ENCODE results near the gene PHACTR1. TPM values are rescaled to one million over a fixed set of nuclear protein-coding genes. Genes with fewer than 3 reads are reported as not detected.

Gene PHACTR1
- polyA plus RNA-seq, 3 donors: 6.1 to 26.9 (median 7.6) TPM

DNA sequence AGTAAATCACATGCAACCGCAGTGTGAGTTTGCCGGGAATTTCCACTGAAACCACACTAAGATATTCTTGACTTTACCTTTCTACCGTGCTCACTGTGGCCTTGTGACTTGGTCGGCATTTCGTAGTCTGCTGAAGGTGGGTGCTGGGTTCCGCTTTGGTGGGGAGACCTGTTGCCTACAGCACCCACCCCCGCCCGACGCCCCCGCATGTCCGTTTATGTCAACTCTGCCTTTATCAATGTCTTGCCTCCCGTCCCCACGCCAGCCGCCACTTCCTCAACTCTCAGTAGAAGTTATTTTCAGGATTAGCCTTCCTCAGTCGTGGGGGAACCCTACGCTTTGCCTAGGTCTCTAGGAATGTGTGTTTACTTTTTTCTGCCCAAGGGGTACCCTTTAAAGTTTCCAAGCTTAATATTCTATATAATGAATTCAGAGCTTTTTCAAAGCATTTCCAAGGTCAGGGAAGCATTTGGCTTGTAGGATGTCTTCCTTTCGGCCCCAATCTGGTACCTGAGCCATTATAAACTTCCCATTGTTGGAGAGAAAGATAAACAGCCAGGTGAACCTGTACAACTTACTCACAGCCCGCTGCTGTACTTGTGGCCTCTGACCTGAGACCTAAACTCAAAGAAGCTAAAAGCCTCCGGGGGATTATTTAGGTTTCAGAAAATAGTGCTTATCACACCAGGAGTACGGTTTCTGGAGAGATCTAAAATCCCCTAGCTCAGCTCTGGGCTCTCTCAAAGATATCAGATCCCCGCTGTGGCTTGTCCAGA, 557.6 kb downstream of the PHACTR1 start:
- WGBS (ENCODE audit: insufficient coverage): 3% methylated on average over 6 of the region's 21 CpGs
- H3K27ac Mint-ChIP-seq: peak overlapping the region; percentile 92 to 99 (median 99)
- H3K4me3 Mint-ChIP-seq: peak overlapping the region; percentile 93 to 94
- H3K9me3 Mint-ChIP-seq: peaks cover 0 to 2% (median 0%) of the 10 kb centered on the region in 7 donors
- H3K4me1 ChIP-seq (ENCODE audit: control insufficient read depth in 1 of 2, insufficient read depth in 2 of 2, low read length in 2 of 2): peaks cover 59 to 63% of the 10 kb centered on the region in 2 donors
- H3K27me3 Mint-ChIP-seq (ENCODE audit: low read depth in 3 of 3): peaks cover 0 to 2% (median 0%) of the 10 kb centered on the region in 3 donors
- H3K4me2 ChIP-seq (replicated peaks; ENCODE audit: extremely low read depth, low read length, poor library complexity, severe bottlenecking): peak overlapping the region; percentile 86
- H3K36me3 ChIP-seq (replicated peaks in 1 of 2; ENCODE audit: control insufficient read depth in 1 of 2, insufficient read depth in 2 of 2, low read length in 2 of 2): peaks cover 4 to 13% of the 10 kb centered on the region in 2 donors
- peak overlapping the region; percentile 46 to 100 (median 74) for H3K4me3 ChIP-seq (replicated peaks in 1 of 3; ENCODE audit: low read depth in 2 of 3, low read length in 3 of 3)
- peaks cover 19 to 24% of the 10 kb centered on the region in 2 donors for H3K36me3 Mint-ChIP-seq
- no peaks in the 10 kb centered on the region for H3K27me3 ChIP-seq (ENCODE audit: control insufficient read depth in 2 of 2, insufficient read depth in 2 of 2, low read length in 2 of 2)
- H4K20me1 ChIP-seq (ENCODE audit: insufficient read depth, low read length): no peaks in the 10 kb centered on the region
- TF ChIP-seq, protein P1, sequence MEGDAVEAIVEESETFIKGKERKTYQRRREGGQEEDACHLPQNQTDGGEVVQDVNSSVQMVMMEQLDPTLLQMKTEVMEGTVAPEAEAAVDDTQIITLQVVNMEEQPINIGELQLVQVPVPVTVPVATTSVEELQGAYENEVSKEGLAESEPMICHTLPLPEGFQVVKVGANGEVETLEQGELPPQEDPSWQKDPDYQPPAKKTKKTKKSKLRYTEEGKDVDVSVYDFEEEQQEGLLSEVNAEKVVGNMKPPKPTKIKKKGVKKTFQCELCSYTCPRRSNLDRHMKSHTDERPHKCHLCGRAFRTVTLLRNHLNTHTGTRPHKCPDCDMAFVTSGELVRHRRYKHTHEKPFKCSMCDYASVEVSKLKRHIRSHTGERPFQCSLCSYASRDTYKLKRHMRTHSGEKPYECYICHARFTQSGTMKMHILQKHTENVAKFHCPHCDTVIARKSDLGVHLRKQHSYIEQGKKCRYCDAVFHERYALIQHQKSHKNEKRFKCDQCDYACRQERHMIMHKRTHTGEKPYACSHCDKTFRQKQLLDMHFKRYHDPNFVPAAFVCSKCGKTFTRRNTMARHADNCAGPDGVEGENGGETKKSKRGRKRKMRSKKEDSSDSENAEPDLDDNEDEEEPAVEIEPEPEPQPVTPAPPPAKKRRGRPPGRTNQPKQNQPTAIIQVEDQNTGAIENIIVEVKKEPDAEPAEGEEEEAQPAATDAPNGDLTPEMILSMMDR (IDR thresholded peaks at IDR 0.05): no peak
- intact Hi-C loops (cut with micrococcal nuclease): loop anchor here (2.0 to 5.0 kb wide), 2 partner anchors 29 to 53 kb away; partner anchors contain the start of gene TBC1D7 (in 1 of the 2)
- peaks cover 65% of the 10 kb centered on the region for H3K79me2 ChIP-seq (ENCODE audit: insufficient read depth, low read length)
- H3K27ac ChIP-seq (ENCODE audit: low read depth in 1 of 2, low read length in 2 of 2): peak overlapping the region; percentile 80 to 92
- peaks cover 67% of the 10 kb centered on the region for H3K4me1 Mint-ChIP-seq
- no peaks in the 10 kb centered on the region for H3K9me3 ChIP-seq (replicated peaks in 1 of 2; ENCODE audit: control insufficient read depth in 1 of 2, insufficient read depth in 1 of 2, low read length in 2 of 2)
- H2AFZ ChIP-seq (ENCODE audit: insufficient read depth, low read depth, low read length, poor library complexity, severe bottlenecking): no peak overlapping the region
- peak; percentile 71 to 91 (median 77) for DNase-seq
- peak overlapping the region; percentile 76 for H3K9ac ChIP-seq (ENCODE audit: insufficient read depth, low read length, poor library complexity, severe bottlenecking)

DNA sequence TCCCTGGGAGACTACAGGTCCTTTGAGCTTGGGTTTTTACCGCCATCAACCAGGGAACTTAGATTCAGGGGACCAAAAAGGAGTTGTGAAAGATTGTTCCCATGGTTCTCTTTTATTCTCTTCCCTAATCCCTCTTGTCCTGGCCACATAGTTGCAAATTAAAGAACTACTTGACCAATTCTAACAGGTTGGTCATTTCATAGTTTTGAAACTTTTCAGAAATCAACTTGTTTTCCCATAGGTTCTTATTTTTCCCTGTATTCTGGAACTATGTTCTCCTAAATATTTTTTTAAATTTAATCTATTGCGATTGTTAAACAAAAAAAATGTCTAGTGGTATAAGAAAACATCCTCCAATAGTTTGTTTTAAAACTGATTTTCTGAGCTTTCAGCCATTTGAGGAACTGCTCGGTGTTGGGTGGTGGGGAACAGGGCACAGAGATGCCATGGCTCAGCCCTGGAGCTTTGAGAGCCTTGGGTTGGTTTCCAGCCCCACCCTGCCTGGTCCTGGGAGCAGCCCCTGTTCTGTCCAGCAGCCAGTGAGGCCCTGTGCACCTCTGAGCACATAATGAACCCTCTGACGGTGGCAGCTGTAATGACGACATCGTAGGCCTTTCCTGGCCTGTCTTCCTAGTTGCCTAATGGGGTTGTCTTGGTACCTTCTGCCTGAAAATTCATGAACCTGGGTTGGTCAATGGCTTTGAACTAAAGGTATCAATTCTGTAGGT, 558.3 kb downstream of the PHACTR1 start:
- Histone ChIP-seq H3K27ac (ENCODE audit: low read depth in 1 of 2, low read length in 2 of 2) (peak overlapping the region; percentile 80 to 92), H2AFZ (ENCODE audit: insufficient read depth, low read depth, low read length, poor library complexity, severe bottlenecking) (no peak overlapping the region), H3K27me3 (ENCODE audit: control insufficient read depth in 2 of 2, insufficient read depth in 2 of 2, low read length in 2 of 2) (no peaks in the 10 kb centered on the region), H3K4me2 (replicated peaks; ENCODE audit: extremely low read depth, low read length, poor library complexity, severe bottlenecking) (peak overlapping the region; percentile 86), H3K79me2 (ENCODE audit: insufficient read depth, low read length) (peaks cover 65% of the 10 kb centered on the region), H3K4me1 (ENCODE audit: control insufficient read depth in 1 of 2, insufficient read depth in 2 of 2, low read length in 2 of 2) (peaks cover 52 to 56% of the 10 kb centered on the region in 2 donors), H4K20me1 (ENCODE audit: insufficient read depth, low read length) (no peaks in the 10 kb centered on the region), H3K9ac (ENCODE audit: insufficient read depth, low read length, poor library complexity, severe bottlenecking) (peak overlapping the region; percentile 76), H3K9me3 (replicated peaks in 1 of 2; ENCODE audit: control insufficient read depth in 1 of 2, insufficient read depth in 1 of 2, low read length in 2 of 2) (no peaks in the 10 kb centered on the region), H3K36me3 (replicated peaks in 1 of 2; ENCODE audit: control insufficient read depth in 1 of 2, insufficient read depth in 2 of 2, low read length in 2 of 2) (peaks cover 4 to 19% of the 10 kb centered on the region in 2 donors), H3K4me3 (replicated peaks in 1 of 3; ENCODE audit: low read depth in 2 of 3, low read length in 3 of 3) (peak overlapping the region; percentile 46 to 100 (median 74))
- Mint-ChIP-seq H3K27ac (peak overlapping the region; percentile 92 to 99 (median 99)), H3K4me3 (peak overlapping the region; percentile 93 to 94), H3K4me1 (peaks cover 61% of the 10 kb centered on the region), H3K27me3 (ENCODE audit: low read depth in 3 of 3) (peaks cover 0 to 2% (median 0%) of the 10 kb centered on the region in 3 donors), H3K36me3 (peaks cover 25 to 31% of the 10 kb centered on the region in 2 donors), H3K9me3 (peaks cover 0 to 2% (median 0%) of the 10 kb centered on the region in 7 donors)
- TF ChIP-seq, protein P1 (IDR thresholded peaks at IDR 0.05): no peak
- peak in 2 of 3 donors; percentile 63 to 69 for DNase-seq
- intact Hi-C loops (cut with micrococcal nuclease): loop anchor here in 1 of 2 donors (5.0 kb wide), 1 partner anchor 52 kb away; the partner anchor contains the start of gene TBC1D7
- WGBS (ENCODE audit: insufficient coverage): 33% methylated on average over 5 of the region's 6 CpGs

All from CD14-positive monocyte (primary cell).